Stimulated activated CD8-positive, alpha-beta memory T cell treated with anti-CD3 and anti-CD28 coated beads, Interleukin-4, amount 100 ng/mL, for 1 hour (primary cell): ENCODE measurements around the gene FAM135A.
A peak's percentile ranks its signal among the peaks of the same experiment; 100 is the strongest.

Experiments
- DNase-seq, 2 donors: peaks; one replicate each; pipeline ENCODE4 v3.0.0-alpha.2; 2020; ENCODE audit warnings: low read depth in 2 of 2, low spot score in 1 of 2

FAM135A gene

DNA sequence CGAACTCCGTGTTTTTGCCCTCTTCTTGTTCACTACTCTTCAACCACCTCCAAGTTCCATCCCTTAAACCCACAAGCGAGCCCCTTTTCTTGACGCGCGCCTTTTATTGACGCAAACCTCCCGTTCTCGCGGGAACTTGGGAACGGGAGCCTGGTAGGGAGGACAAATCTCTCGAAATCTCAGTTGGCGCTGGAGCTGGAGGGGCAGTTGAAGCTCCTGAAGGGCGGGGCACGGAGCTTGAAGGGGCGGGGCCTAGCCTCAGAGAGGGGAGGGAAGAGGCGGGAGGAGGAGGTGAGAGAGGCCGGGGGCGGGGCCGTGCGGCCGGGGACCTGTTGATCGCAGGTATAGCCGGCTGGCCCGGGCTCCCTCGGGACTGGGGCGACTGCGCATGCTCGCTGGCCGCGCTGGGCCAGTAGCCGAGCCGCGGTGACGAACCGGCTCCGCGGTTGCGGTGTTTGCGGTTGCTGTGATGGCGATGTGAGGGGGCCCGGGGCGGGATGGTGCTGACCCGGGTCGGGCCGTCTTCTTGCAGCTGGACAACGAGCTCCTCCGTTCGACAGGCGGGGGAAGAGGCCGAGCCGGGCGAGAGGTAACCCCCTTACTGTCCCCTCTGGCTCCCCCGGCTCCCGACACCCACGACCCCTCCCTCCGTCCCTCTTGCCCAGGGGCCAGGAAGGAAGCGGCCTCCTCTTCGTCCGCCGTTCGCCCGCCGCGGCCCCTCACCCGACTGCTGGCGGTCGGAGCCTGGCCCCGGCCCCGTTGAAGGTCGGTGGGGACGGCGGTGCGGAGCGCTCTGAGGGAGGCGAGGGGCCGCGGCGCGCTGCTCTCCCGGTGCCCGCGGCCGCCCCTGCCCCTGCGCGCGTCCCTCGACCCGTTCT is at the start of gene FAM135A:
FAM135A (plus strand) TSS at position 395 of the 878 bp plus-strand sequence. CDS start 14,835 bp downstream, outside the sequence.
- DNase-seq, result peak; percentile 87 to 91

DNA sequence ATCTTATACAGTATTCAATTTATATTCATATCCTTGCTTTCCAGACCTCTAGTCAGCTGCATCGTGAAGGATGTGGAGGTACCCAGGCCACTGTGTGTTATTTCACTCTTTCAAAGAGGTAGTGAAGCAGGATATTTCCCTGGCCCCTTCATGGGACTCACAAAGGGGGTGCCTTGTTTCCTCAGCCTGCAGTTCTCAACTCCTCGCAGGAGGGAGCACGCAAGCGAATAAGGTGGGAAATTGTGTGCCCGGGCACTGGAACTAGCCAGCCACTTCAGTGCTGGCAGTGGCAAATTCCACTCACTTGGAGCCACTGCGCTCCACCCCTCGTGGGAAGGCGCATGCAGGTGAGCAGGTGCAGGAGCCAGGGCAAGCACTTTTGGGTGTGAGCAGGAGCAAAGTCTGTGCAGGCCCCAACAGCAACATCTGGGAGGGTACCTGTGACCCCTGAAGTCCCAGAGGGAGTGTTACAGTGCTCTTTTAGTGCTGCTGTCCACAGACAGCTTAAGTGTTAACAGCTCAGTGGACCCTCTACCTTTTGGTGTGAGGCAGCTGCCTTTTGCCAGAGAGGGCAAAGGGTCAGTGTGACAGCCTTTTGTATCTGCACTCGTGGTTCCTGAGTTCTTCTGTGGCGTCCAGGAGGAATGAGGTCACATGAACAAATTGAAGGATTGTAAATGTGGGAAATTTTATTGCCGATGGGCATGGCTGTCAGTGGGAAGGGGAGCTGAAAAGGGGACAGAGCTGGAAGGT is 49.4 kb upstream of the FAM135A start:
- no peak for DNase-seq

DNA sequence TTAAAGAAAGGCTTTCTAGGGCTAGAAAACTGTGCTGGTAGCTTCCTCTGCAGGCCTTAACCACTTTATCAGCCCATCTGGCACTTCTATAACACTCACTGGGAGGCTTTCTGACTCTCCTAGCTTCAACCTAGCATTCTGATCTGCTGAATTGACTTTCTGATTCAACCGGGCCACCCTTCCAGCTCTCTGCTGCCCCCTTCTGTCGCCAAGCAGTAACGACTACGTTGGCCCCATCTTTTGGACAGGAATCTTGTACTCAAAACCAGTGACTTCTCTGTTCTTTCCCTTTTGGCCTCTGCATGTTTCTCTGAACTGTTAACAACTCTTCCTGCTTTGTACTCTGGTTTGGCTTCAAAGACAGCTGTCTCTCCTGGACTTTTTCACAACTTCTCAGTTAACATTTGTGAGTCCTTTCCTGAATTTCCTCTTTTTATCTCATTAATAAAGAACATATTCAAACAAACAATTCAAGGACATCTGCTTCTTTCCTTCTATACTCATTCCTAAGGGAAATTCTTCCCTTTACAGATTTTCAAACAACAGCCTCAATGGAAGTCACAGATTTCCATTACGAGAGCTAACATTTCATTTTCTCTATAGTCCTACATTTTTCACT is 43.9 kb upstream of the FAM135A start:
- DNase-seq, result peak in 1 of 2 donors; percentile 41

DNA sequence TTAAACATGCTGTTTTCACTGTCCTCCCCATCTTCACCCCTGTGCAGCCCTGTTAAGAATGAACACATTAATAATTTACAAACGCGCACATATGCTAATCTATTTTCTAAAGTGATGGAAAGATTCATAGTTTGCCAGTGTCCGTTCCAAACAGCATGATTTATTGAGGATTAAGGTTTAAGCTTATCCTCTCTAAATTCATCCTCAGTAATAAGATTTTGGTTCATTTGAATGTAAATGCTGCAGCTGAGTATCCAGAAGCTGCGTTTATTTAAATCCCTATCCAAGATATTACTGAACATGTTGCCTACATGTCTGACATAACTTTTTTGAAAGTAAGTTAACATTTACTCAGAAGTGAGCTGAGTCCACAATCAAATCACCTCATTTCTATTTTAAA is 42.8 kb upstream of the FAM135A start:
- DNase-seq, result no peak

DNA sequence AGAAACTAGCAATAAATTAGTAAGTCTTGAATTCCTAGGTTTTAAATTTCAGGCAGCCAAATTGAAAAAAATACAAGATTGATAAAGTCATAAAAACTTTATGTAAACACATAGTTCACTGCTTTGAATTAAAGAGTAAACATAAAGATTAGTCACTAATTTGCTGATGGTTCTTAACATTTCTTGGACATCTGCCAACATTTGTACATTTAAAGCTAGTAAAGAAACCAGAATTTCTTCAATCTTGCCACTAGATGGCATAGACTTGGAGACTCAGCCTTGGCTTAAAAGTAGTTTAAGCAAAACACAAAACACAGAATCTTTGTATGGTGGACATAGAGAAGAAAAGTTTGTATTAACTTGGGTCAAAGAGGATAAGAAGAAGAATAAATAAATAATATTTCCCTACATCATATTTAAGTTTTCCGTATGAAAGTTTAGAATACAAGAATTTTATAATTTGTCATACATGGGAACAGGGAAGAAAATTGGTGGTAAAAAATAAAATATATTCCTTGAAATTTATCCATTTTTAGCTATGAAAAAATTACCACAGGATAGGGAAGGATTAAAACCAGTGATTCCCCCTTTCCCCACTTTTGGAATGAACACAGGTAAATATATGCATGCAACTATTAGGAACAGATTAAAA is 41.7 kb upstream of the FAM135A start:
- no peak for DNase-seq

DNA sequence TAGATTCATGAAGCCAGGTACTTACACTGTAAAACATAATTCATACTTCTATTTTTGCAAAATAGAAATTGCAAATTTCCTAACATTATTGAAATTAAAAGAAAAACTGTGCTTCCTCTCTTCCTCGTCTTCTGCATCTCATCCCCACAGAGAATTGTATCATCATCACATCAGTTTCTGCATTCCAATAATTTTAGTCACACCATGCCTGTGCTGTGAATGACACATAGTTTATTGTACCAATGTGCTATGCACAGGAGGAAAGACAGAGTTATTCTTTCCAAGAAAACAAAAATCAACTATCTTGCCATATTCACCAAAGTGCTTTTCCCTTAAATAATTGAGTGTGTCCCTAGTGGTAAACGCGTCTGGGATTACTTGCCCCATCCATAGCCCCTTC is 38.1 kb upstream of the FAM135A start:
- no peak for DNase-seq

DNA sequence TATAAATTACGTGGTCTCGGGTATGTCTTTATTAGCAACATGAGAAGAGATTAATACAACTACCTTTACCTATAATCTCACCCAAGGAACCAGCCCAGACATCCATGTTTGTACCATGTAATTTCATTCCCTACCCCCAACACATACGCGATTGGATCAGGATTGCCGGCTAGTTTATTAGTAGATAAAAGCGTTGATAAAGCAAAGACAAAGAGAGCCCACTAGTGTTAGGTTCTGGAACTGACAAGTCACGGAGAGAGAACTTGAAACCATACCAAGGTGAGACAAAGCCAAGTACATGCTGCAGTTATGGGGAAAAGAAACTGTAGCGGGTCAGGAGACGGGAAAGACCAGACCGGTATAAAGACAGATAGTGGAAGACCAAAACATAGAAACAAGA is 37.4 kb upstream of the FAM135A start:
- no peak for DNase-seq

DNA sequence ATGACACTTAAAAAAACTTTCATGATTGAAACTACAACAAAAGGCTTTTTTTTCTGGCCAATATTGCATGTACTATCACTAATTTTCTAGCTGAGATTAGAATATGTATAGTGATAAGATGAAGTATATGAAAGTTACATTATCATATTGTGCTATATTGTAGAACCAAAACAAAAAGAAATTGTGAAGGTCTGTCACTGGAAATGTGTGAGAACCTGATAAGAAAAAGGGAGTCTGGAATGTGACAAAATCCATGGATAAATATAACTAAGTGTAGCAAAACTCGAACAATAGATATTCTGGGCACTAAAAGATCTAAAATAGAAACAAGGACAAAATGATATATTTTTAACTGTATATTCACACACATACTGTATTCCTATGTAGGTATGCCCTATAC is 36.7 kb upstream of the FAM135A start:
- no peak for DNase-seq

DNA sequence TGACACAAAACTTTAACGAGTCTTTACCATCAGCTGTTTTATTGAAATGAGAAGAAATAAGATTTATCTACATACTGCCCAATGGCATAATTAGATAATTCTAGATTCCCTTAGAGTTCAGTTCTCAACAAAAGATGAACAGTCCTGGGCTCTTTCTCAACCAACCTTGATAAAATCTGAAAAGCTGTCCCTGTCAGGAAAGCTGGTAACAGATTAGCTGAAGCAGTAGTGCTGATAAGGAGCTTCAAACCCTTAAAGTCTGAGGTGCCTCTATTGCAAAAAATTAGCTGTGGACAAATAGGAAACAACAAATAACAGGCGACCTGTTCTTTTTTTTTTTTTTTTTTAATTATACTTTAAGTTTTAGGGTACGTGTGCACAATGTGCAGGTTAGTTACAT is 35.9 kb upstream of the FAM135A start:
- no peak for DNase-seq

DNA sequence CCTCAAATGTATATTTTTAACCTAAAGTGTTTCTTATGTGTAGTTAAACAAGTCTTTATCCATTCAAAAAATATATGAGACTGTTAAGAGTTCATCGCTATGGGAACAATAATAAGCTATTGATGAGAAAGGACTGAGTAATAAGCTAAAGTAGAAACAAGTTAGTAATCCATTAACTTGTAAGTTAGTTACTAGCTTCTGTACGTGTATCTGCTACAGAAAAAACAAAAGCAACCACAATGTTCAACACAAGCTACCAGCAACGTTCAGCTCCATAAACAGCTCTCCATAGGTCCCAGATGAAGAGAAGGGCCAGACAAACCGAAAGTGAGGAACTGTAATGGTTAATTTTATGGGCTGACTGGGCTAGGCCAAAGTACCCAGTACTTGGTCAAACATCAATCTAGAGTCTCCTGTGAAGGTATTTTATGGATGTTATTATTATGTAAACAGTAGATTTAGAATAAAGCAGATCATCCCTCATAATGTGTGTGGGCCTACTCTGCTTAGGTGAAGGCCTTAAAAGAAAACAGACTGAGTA is 33.8 kb upstream of the FAM135A start:
- no peak for DNase-seq

DNA sequence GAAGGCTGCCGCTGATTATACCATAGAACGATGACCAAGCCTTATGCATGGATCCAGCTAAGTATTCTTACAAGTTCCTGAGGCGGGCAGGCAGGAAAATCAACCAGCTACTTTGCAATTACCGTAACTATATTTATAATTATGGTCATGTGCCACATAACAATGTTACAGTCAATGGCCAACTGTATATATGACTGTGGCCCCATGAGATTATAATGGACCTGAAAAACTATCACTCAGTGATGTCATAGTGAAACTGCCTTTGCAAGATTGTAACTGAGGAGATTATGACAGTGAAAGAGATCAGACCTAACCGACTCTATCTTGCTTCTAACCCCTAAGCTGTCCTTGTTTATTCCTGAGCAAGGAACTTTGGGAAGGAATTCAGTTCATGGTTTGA is 33.1 kb upstream of the FAM135A start:
- DNase-seq, result no peak

DNA sequence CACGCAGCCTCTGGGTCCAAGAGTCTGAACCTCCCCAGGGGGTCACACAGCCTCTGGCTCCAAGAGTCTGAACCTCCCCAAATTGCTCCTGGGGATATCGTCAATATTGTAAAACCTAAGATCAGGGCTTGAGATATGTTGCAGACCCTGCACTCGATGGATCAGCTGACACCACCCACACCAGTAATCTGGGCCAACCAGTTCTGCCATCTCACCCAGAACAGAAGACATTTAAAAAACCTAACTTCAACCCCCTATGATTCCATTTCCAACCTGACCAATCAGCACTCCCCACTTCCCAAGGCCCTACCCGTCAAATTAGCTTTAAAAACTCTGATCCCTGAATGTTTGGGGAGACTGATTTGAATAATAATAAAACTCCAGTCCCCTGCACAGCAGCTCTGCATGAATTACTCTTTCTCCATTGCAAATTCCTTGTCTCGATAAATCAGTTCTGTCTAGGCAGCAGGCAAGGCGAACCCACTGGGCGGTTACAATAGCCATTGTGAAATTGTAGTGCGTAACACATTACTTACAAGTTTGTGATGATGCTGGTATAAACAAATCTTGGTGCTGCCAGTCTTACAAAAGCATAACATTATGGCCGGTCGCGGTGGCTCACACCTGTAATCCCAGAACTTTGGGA is 32.4 kb upstream of the FAM135A start:
- no peak for DNase-seq

DNA sequence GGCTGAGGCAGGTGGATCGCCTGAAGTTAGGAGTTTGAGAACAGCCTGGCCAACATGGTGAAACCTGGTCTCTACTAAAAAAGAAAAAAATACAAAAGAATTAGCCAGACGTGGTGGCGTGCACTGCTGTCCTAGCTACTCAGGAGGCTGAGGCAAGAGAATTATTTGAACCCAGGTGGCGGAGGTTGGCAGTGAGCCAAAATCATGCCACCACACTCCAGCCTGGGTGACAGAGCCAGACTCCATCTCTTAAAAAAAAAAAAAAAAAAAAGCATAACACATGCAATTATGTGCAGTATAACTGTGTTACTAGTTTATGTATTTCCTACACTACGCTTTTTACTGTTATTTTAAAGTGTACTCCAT is 31.9 kb upstream of the FAM135A start:
- no peak for DNase-seq

DNA sequence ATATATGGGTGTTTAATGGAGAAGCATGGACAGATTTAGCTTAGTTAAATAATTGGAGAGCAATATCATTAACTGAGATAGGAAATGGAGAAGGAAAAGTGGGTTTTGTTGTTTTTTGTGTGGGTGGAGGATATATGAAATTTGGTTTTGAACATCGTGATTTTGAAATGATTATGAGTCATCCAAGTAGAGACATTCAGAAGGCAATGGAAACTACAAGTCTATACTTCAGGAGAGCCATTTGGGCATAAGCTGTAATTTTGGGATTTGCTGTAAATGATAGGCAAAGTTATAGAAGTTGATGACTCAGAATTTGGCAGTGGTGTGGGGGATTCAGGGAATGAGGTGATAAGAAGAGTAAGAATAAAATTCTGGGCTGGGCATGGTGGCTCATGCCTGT is 27.4 kb upstream of the FAM135A start:
- DNase-seq, result no peak

DNA sequence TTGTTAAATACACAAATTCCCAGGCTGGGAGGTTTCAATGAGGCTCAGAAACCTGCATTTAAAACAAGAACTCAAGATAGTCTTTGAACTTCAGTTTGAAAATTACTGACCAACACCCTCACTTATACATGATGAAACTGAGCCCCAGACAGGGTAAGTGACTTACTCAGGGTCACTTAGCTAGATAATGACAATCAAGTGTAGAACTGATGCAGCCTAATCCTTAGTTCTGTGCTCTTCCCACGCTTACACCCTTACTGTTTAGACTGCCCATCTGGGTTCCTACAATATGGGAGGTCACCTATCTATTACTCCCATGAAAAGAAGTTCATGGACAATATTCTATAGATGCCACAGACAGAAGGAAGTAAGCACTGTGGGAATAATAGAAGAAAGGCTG is 24.5 kb upstream of the FAM135A start:
- no peak for DNase-seq

DNA sequence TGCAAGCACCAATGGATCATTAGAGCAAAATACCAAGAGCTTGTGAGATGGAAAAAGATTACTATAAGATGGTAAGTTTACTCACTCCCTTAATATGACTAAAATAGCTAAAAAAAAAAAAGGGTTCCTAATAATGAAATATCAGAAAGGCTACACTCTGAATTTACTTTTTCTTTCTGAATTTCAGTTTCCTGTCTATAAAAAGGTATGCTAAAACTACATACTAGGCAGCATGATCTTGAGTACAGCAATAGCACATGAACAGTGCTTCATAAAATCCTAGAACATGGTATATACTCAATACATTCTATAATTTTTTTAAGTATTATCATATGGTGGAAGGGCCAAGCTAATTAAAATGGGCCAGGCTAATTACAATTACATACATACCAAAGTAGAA is 24.0 kb upstream of the FAM135A start:
- DNase-seq, result no peak

DNA sequence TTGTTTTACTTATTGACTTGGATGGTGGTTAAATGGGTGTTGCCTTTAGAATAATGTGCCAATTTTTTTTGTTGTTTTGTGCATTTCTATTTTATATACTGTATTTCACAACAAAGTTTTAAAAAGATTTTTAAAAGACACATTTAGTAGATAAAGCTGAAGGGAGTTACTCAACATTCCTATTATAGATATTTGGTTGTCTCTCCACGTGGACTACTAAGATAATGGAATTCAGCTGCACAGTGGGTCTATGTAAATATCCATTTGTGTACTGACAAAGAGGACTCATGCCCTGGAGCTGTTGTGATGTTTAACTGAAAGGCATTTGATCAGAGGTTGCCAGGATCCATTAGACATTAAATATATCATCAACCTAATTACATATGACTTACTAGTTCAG is 23.2 kb upstream of the FAM135A start:
- no peak for DNase-seq

DNA sequence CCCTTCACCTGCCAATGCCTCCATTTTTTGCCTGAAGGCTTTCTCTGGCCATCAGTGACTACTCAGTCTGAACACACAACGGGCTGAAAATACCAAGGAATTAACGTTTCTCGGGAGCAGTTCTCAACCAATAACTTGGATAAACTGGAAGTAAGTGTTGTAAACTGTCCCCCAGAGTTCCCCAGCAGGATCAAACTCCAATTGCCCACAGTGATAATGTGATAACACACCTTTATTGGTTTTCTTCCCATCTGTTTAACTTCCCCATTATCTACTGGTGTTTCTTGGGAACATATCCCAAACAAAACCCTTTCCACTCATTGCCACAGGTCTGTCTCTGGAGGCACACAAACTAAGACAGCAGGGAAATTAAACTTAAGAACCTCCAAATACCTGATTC is 21.8 kb upstream of the FAM135A start:
- no peak for DNase-seq

DNA sequence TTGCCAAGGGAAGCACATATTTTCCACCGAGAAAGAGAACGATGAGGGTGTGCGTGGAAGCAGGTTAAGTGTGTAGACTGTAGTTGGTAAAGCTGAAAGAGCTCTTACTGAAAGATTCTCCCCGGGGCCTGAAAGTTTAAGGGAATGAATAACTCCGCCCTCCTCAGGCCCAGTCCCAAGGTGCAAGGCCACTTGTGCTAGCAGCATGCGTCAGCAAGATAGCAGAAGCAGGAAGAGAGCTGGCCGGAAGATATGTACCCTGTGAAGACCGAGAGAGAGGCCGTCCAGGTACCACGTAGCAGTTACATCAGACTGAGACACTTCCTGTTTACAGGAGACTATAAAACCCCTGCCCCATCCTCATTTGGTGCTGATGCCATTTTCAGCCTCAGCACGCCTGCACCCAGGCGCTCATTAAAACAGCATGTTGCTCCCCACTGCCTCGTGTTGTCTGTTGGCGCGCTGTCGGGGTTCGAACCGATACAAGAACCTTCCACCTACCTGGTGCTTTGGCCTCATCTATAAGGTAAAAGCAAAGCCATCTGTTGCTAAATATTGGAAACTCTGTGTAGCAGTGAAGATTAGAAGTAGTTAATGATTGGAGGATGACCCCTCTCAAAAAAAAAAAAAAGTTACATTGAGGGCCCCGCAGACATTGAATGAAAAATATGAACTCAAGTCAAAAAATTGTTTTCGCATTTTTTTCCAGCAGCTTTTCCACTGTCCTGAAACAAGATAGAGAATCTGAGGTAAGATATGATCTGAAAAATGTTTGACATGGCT is 18.6 kb upstream of the FAM135A start:
- DNase-seq, result no peak

DNA sequence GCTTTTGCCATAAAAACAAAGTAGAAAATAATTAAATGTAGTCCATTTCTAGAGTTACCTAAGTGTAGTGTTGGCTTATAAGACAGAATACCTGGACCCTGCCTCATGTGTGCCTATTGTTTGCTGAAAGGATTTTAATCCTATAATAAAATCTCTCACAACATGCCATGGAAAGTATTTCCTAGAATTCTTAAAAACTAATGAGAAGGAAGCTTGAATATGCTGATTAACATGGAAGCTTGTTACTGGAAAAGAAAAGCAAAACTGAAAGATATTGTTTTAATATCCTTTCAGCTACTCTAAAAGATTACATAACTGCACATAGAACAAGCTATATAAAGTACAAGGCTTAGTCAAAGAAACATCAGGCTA is 18.0 kb upstream of the FAM135A start:
- no peak for DNase-seq
